Upper lobe of left lung (tissue), 6 donors: ENCODE data around the gene MSH6. TPM values are rescaled to one million over a fixed set of nuclear protein-coding genes. Genes with fewer than 3 reads are reported as not detected.

ENCODE experiments used
- ATAC-seq, 2 donors: fragments of 200-7000 bp; cut with Tn5 transposase; one replicate each; pipeline ENCODE4 v1.9.1; 2022; ENCODE audit warnings: mild to moderate bottlenecking in 2 of 2, moderate library complexity in 2 of 2; ENCODE audit not compliant: low FRiP score in 2 of 2
- DNase-seq, 2 donors: peaks; one replicate each; pipeline ENCODE4 v3.0.0-alpha.2; 2019 to 2020
- H3K27ac ChIP-seq, 4 donors: fragments of 200-600 bp; sonication (generic); one replicate each; pipeline ENCODE4 v1.5.1; 2016 to 2019
- H3K27me3 ChIP-seq, 4 donors: fragments of 200-600 bp; sonication (generic); one replicate each; pipeline ENCODE4 v1.5.1; 2017 to 2019
- H3K36me3 ChIP-seq, 4 donors: fragments of 200-600 bp; sonication (generic); one replicate each; pipeline ENCODE4 v1.5.1; 2016 to 2019
- H3K4me1 ChIP-seq, 4 donors: fragments of 200-600 bp; sonication (generic); one replicate each; pipeline ENCODE4 v1.5.1; 2018 to 2019
- H3K4me3 ChIP-seq, 4 donors: fragments of 200-600 bp; sonication (generic); one replicate each; pipeline ENCODE4 v1.5.1; 2017 to 2019; ENCODE audit warnings: mild to moderate bottlenecking in 2 of 4, moderate library complexity in 1 of 4
- H3K9me3 ChIP-seq, 4 donors: fragments of 200-600 bp; sonication (generic); one replicate each; pipeline ENCODE4 v1.5.1; 2018 to 2019
- EP300 ChIP-seq, 4 donors: sonication (generic); formaldehyde crosslinking; IDR thresholded peaks; one replicate each; pipeline ENCODE4 v1.5.1; 2017; ENCODE audit warnings: antibody characterized with exemption in 4 of 4, control low read depth in 2 of 4
- POLR2A ChIP-seq, 4 donors: fragments of 450-650 bp; IDR thresholded peaks; one replicate each; pipeline ENCODE4 v1.5.1; 2016 to 2017; ENCODE audit warnings: antibody characterized with exemption in 4 of 4, mild to moderate bottlenecking in 2 of 4
- POLR2AphosphoS5 ChIP-seq, 2 donors: sonication (generic); formaldehyde crosslinking; IDR thresholded peaks; one replicate each; pipeline ENCODE4 v1.5.1; 2017; ENCODE audit warnings: antibody characterized with exemption in 2 of 2
- WGBS, 2 donors: methylation state at CpG; one replicate each; pipeline ENCODE4 v1.1.5; 2017 to 2018; 5-methylcytosine and 5-hydroxymethylcytosine counted together
- total RNA-seq, 6 donors: library from RNA; depleted of rRNA in 4 of 6; stranded (reverse); fragments of >200 nt in 4 of 6; gene quantifications; one replicate each; pipeline versions ENCODE4 v1.1.0 to v1.2.1, GENCODE V29; 2016 to 2021
- TF ChIP-seq, protein P1 (sequence below), 6 experiments: fragments of 450-650 bp in 4 of 6; fragments of 200-600 bp in 2 of 6; sonication (generic) in 2 of 6; IDR thresholded peaks; one replicate each; pipeline ENCODE4 v1.5.1; 2016 to 2019; ENCODE audit warnings: antibody characterized with exemption in 6 of 6
- donor health status: DM: no; HTN: no; CAD: no; lungs with moderate emphysema.
- donor health status: DM: no; HTN: yes; CAD: no; lungs with severe emphysema.

The MSH6 gene
- total RNA-seq, 6 donors from 2014 or later = 21.6 to 35.5 (median 30.3) TPM

DNA sequence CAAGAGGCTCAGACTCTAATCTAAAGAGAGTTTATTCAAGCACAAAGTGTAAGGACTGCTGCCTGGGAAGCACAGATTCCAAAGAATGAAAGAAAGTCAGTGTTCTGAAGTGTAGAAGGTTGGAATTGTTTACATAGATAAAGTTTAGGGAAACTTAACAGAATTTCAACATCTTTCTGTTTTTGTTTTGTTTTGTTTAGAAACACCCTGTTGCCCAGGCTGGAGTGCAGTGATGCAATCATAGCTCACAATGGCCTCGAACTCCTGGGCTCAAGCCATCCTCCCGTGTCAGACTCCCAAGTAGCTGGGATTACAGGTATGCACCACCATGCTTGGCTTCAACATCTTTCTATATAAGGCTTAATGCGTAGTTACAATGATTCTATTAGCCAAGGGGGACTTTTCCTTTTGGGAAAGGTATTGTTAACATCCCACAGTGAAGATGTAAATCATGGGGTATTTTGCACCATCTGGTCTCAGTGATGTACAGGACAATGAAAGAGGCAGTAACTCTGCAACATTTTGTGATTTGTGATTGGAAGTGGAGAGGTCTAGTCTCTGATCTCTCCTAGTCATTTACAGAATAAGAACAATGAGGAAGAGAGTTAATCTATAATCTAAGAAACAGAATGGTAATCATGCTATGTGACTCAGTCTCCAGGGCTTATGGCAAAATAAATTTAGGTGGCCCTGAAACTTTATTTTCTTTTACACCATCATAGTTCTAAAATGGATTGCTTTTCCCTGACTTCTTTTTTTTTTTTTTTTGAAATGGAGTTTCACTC is 45.6 kb upstream of the MSH6 start:
- Histone ChIP-seq H3K36me3 (no peaks in the 10 kb centered on the region), H3K9me3 (no peaks in the 10 kb centered on the region), H3K4me3 (no peak overlapping the region), H3K27ac (no peak overlapping the region), H3K4me1 (no peaks in the 10 kb centered on the region), H3K27me3 (no peaks in the 10 kb centered on the region)
- ATAC-seq (no peak), DNase-seq (no peak)
- TF ChIP-seq POLR2A (IDR thresholded peaks at IDR 0.05) = no peak
- TF ChIP-seq, protein P1, sequence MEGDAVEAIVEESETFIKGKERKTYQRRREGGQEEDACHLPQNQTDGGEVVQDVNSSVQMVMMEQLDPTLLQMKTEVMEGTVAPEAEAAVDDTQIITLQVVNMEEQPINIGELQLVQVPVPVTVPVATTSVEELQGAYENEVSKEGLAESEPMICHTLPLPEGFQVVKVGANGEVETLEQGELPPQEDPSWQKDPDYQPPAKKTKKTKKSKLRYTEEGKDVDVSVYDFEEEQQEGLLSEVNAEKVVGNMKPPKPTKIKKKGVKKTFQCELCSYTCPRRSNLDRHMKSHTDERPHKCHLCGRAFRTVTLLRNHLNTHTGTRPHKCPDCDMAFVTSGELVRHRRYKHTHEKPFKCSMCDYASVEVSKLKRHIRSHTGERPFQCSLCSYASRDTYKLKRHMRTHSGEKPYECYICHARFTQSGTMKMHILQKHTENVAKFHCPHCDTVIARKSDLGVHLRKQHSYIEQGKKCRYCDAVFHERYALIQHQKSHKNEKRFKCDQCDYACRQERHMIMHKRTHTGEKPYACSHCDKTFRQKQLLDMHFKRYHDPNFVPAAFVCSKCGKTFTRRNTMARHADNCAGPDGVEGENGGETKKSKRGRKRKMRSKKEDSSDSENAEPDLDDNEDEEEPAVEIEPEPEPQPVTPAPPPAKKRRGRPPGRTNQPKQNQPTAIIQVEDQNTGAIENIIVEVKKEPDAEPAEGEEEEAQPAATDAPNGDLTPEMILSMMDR (IDR thresholded peaks at IDR 0.05) = no peak
- TF ChIP-seq EP300 (IDR thresholded peaks at IDR 0.05) = no peak
- TF ChIP-seq POLR2AphosphoS5 (IDR thresholded peaks at IDR 0.05) = no peak
- WGBS, 2 donors = 71 to 75% methylated on average over 3 of the region's 3 CpGs

DNA sequence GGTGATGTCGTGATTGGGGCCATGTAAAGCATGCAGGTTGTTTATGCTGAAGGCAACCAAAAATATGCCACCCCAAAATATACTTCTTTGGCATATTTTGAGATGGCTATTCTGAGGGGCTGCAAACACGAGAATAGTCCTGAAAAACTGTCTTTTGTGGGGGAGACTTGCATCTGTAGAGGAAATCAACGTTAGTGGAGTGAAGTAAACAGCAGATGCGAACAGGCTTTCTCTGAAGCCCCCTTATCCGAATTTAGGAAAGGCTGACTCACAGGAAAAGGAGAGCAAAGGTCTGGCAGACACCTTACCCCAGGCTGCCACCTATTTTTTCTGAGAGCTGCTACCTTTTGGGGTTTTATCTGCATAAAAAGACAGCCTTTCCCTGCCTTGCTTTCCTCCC is 44.6 kb upstream of the MSH6 start:
- DNase-seq (no peak), ATAC-seq (no peak)
- H3K27ac ChIP-seq = no peak overlapping the region
- no peaks in the 10 kb centered on the region for H3K36me3 ChIP-seq
- WGBS, 2 donors = 78% methylated on average over 5 of the region's 5 CpGs
- H3K4me1 ChIP-seq = no peaks in the 10 kb centered on the region
- no peaks in the 10 kb centered on the region for H3K9me3 ChIP-seq
- no peaks in the 10 kb centered on the region for H3K27me3 ChIP-seq
- H3K4me3 ChIP-seq = no peak overlapping the region
- TF ChIP-seq, protein P1 (IDR thresholded peaks at IDR 0.05) = no peak
- TF ChIP-seq POLR2AphosphoS5 (IDR thresholded peaks at IDR 0.05) (no peak), POLR2A (IDR thresholded peaks at IDR 0.05) (no peak), EP300 (IDR thresholded peaks at IDR 0.05) (no peak)

DNA sequence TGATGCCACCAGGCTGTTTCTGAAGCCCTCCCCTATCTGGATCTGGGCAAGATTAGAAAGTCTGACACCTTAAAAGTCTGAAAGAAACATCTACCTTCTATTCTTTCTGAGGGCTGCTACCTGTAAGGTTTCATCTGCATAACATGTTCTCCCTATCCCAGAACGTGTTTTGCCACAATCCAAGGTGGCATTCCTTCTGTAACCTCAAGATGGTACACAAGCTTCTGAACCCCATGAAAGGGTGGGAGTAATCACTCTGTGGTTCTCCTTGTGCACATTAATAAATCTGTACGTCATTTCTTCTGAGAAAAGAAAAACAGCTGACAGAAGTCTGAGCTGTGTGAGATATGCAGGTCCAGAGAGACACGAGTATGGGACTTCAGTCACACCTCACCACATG is 41.8 kb upstream of the MSH6 start:
- H3K4me1 ChIP-seq = no peaks in the 10 kb centered on the region
- no peak for TF ChIP-seq POLR2AphosphoS5 (IDR thresholded peaks at IDR 0.05)
- TF ChIP-seq EP300 (IDR thresholded peaks at IDR 0.05) = no peak
- TF ChIP-seq POLR2A (IDR thresholded peaks at IDR 0.05) = no peak
- no peaks in the 10 kb centered on the region for H3K27me3 ChIP-seq
- WGBS, 2 donors = 63 to 75% methylated on average over 3 of the region's 3 CpGs
- H3K36me3 ChIP-seq = no peaks in the 10 kb centered on the region
- DNase-seq (no peak), ATAC-seq (no peak)
- no peaks in the 10 kb centered on the region for H3K9me3 ChIP-seq
- no peak overlapping the region for H3K4me3 ChIP-seq
- no peak overlapping the region for H3K27ac ChIP-seq

DNA sequence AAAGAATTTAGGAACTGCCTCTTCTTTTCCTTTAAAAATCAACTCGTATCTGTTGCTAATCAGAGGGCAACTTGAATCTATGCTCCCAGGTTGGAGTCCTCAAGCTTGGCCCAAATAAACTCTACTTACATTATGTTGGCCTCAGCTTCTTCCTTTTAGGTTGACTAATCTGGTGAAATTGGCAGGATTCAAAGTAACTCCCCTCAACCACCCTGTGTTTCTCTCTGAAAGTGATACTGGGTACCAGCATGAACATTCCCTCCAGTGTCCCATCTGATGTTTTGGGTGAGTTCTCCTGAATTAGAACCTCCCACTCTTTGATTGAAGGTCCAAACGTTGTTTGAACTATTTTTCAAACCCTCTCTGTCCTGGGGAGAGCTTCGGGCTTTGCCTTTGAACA is 41.3 kb upstream of the MSH6 start:
- ATAC-seq (no peak), DNase-seq (no peak)
- TF ChIP-seq POLR2A (IDR thresholded peaks at IDR 0.05) = no peak
- TF ChIP-seq, protein P1 (IDR thresholded peaks at IDR 0.05) = no peak
- no peak for TF ChIP-seq EP300 (IDR thresholded peaks at IDR 0.05)
- no peak for TF ChIP-seq POLR2AphosphoS5 (IDR thresholded peaks at IDR 0.05)
- Histone ChIP-seq H3K27ac (no peak overlapping the region), H3K4me3 (no peak overlapping the region), H3K4me1 (no peaks in the 10 kb centered on the region), H3K9me3 (no peaks in the 10 kb centered on the region), H3K36me3 (no peaks in the 10 kb centered on the region), H3K27me3 (no peaks in the 10 kb centered on the region)
- 58 to 62% methylated on average over 3 of the region's 3 CpGs for WGBS, 2 donors

GRCh38 chr2:47744074-47744473 is 38.9 kb upstream of the MSH6 start:
- no peak for DNase-seq
- TF ChIP-seq, protein P1 (IDR thresholded peaks at IDR 0.05) = no peak
- TF ChIP-seq EP300 (IDR thresholded peaks at IDR 0.05) = no peak
- TF ChIP-seq POLR2AphosphoS5 (IDR thresholded peaks at IDR 0.05) = no peak
- no peak for TF ChIP-seq POLR2A (IDR thresholded peaks at IDR 0.05)

More at GRCh38 chr2:47744074-47744473, 38.9 kb upstream of the MSH6 start:
- 67 to 73% methylated on average over 2 of the region's 2 CpGs for WGBS, 2 donors
- Histone ChIP-seq H3K4me3 (no peak overlapping the region), H3K27ac (no peak overlapping the region), H3K36me3 (no peaks in the 10 kb centered on the region), H3K4me1 (no peaks in the 10 kb centered on the region), H3K9me3 (peaks cover 6 to 13% (median 10%) of the 10 kb centered on the region in 4 donors), H3K27me3 (no peaks in the 10 kb centered on the region)
- ATAC-seq = no peak
